Astrocyte of the spinal cord (primary cell): Measurements from ENCODE around the gene GALT.

Source experiments
- DNase-seq: peaks from one replicate; pipeline ENCODE4 v3.0.0; 2011; ENCODE audit warnings: low read depth, low spot score
- H3K4me3 ChIP-seq: 2 replicates; pipeline ENCODE4 v1.5.1; 2011; ENCODE audit warnings: low read depth, mild to moderate bottlenecking, low read length, moderate library complexity
- in situ Hi-C: cut with HindIII; loops from 2 replicates; pipeline ENCODE4 v1.10.0; 2017; ENCODE audit warnings: low sequenced_read_pairs
- TF ChIP-seq, protein P1 (sequence below): IDR thresholded peaks from 2 replicates; pipeline ENCODE4 v1.5.1; 2012; ENCODE audit warnings: low read depth, mild to moderate bottlenecking, low read length, inconsistent platforms

Gene GALT

DNA sequence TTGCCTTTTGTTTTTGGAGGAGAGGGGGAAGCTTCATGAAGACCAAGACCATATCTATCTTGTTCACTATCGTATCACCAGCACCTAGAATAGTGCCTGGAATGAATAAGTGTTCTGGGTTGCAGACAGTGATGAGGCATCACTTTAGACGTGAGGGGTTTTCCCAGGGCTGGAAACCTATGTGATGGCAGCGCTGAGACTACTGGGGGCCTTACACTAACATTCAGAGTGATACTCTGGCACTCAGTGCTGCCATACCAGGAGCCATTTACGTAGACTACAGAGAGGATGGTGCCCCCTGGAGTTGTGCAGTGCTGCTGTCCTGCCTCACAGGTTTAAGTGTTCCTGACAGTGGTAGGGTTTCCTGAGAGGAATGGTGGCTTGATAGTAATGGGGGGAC lies 37.7 kb downstream of the GALT start:
- in situ Hi-C loops, result no loop called here
- no peak overlapping the region for H3K4me3 ChIP-seq
- TF ChIP-seq, protein P1, sequence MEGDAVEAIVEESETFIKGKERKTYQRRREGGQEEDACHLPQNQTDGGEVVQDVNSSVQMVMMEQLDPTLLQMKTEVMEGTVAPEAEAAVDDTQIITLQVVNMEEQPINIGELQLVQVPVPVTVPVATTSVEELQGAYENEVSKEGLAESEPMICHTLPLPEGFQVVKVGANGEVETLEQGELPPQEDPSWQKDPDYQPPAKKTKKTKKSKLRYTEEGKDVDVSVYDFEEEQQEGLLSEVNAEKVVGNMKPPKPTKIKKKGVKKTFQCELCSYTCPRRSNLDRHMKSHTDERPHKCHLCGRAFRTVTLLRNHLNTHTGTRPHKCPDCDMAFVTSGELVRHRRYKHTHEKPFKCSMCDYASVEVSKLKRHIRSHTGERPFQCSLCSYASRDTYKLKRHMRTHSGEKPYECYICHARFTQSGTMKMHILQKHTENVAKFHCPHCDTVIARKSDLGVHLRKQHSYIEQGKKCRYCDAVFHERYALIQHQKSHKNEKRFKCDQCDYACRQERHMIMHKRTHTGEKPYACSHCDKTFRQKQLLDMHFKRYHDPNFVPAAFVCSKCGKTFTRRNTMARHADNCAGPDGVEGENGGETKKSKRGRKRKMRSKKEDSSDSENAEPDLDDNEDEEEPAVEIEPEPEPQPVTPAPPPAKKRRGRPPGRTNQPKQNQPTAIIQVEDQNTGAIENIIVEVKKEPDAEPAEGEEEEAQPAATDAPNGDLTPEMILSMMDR, result no peak
- no peak for DNase-seq

DNA sequence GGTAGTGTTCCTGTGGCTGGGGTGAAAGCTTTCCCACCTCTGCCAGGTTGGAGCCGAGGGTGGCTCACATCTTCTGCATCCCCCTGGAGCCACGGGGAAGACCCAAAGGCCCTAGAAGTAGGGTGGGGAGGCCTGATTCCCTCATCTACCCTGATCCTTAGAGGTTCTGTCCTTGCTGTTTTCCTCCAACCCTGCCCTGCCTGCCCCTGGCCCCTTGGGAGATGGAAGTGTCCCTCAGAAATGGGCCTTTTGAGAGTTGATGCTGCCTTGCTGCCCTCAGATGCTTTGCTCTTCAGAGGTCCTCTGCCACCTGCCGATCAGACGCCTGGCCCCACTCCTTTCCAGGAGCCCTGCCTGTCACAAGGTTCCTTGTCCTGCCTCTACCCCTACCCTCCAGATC lies 38.3 kb downstream of the GALT start:
- no peak overlapping the region for H3K4me3 ChIP-seq
- in situ Hi-C loops, result no loop called here
- TF ChIP-seq, protein P1, result no peak
- DNase-seq, result no peak

DNA sequence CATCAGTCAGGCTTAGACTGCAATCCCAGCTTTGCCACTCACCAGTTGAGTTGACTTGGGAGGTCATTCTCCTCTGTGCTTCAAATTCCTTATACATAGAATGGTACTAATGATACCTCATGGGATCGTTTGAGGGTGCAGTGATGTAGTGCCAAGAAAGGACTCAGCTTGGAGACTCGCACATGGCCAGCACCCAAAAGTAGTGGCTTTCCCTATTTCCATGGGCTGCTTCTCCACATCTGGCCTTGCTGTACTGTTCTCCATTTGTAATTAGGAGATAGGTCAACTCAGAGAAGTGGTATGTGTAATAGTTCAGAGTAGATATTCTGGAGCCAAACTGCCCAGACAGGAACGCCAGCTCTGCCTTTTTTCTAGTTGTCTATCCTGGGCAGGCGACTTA lies 39.1 kb downstream of the GALT start:
- TF ChIP-seq, protein P1, result no peak
- H3K4me3 ChIP-seq, result no peak overlapping the region
- DNase-seq, result no peak
- in situ Hi-C loops, result no loop called here

DNA sequence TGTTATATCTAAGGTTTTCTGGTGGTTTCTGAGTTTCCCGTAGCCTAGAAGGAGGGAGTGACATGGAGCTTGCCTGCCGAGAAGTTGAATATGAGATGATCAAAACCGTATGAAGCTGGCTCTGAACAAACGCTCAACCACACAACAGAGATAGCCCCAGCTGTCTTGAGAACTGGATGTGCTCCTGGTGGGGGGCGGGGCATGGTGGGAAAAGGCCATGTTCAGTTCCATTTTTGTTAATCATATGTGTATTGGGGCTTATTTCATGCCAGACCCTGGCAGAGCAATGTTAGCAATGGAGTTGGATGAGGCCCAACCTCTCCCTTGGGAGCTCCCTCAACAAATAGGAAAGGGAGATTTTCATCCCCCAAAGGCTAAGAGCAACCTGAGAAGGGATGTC lies 39.8 kb downstream of the GALT start:
- in situ Hi-C loops, result no loop called here
- TF ChIP-seq, protein P1, result no peak
- DNase-seq, result no peak
- H3K4me3 ChIP-seq, result no peak overlapping the region

DNA sequence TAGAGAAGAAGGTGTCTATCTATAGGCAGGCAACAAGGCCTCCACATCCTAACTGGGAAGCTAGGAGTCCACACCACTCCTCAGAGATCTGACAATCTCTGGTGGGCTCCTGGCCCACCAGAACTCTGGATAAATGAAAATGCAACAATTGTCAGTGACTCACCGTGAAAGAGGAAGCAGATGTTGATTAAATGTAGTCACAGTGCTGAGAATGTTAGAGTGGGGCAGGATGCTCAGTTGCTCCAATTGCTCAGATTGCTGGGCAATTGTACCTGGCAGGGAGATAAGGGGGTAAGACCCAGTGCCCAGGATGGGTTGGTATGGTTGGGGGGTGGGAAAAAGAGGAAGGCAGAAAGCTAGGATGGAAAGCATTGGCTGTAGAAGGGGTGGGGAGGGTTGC lies 40.3 kb downstream of the GALT start:
- DNase-seq, result no peak
- H3K4me3 ChIP-seq, result no peak overlapping the region
- TF ChIP-seq, protein P1, result no peak
- in situ Hi-C loops, result no loop called here

DNA sequence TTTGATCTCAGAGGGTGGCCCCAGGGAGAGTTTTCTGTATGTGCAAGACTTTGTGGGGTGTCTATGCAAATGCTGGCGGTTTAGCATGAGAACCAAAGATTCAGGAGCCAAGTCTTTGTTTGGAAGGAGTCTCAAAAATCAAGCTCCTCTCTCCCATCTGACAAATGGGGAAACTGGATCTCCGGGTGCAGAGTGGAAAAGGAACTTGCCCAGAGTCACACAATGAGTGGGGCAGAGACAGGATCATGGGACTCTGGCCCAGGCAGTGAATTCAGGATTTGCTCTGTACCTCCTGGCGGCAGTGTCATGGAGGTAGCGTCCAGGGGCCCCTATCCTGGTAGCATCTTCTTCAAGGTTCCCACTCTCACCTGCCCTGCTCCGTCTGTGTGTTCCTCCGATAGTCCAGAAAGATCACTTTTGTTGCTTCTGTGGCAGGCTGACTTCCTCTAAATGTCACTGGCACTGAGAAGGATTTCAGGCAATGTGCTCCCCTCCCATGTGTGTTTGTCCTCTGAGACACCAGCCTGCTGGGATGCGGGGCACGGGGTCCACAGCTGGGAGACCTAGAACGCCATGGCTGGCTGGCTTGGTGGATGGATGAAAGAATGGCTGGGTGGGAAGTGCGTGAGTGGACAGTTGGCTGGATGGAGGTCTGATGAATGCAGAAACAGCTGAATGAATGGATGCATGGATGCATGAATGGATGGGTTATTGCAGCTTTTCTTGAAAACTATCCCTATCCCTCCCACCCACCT lies 41.0 kb downstream of the GALT start:
- in situ Hi-C loops, result no loop called here
- H3K4me3 ChIP-seq, result no peak overlapping the region
- DNase-seq, result no peak
- TF ChIP-seq, protein P1, result no peak
